HL-60 (cell line): Measurements from ENCODE around the gene ADD3.

Experiments used
- CTCF ChIP-seq: IDR thresholded peaks from one replicate; pipeline ENCODE4 v1.5.1; 2011; ENCODE audit warnings: low read length, control low read depth, inconsistent platforms; ENCODE audit not compliant: insufficient read depth
- GABPA ChIP-seq: IDR thresholded peaks from 2 replicates; pipeline ENCODE4 v1.6.1; 2012; ENCODE audit warnings: low read depth
- POLR2AphosphoS5 ChIP-seq: IDR thresholded peaks from 2 replicates; pipeline ENCODE4 v1.6.1; 2012; ENCODE audit warnings: low read depth
- REST ChIP-seq: IDR thresholded peaks from 2 replicates; pipeline ENCODE4 v1.6.1; 2012; ENCODE audit warnings: low read depth; ENCODE audit not compliant: insufficient replicate concordance
- SPI1 ChIP-seq: IDR thresholded peaks from 2 replicates; pipeline ENCODE4 v1.6.1; 2012; ENCODE audit warnings: low read depth, mild to moderate bottlenecking, borderline replicate concordance

- TF ChIP-seq CTCF, result peak; percentile 9
- TF ChIP-seq REST, result no peak
- no peak for TF ChIP-seq POLR2AphosphoS5
- no peak for TF ChIP-seq GABPA
- TF ChIP-seq SPI1, result no peak
Observed at GRCh38 chr10:110138197-110138812, 130.5 kb downstream of the ADD3 start.
